Loucy (cell line): ENCODE data around the gene SLC26A6.

Experiments
- H2AFZ ChIP-seq: fragments of 200-600 bp; sonication (generic); 2 replicates; pipeline ENCODE4 v1.6.0; 2016; ENCODE audit warnings: antibody characterized with exemption, mild to moderate bottlenecking, low read length, moderate library complexity
- H3F3A ChIP-seq: fragments of 200-600 bp; 2 replicates; pipeline ENCODE4 v1.6.0; 2016; ENCODE audit warnings: antibody characterized with exemption, low read depth, mild to moderate bottlenecking
- H3K27me3 ChIP-seq: fragments of 200-600 bp; sonication (generic); 2 replicates; pipeline ENCODE4 v1.6.1; 2014; ENCODE audit warnings: low read length, mild to moderate bottlenecking; ENCODE audit not compliant: insufficient read depth, poor library complexity, severe bottlenecking
- H3K36me3 ChIP-seq: fragments of 200-600 bp; sonication (generic); 2 replicates; pipeline ENCODE4 v1.6.1; 2016; ENCODE audit warnings: low read length; ENCODE audit not compliant: insufficient read depth
- H3K4me1 ChIP-seq: fragments of 200-600 bp; sonication (generic); 2 replicates; pipeline ENCODE4 v1.5.1; 2014; ENCODE audit warnings: low read length, mild to moderate bottlenecking; ENCODE audit not compliant: insufficient read depth, poor library complexity, severe bottlenecking
- H3K4me2 ChIP-seq: fragments of 200-600 bp; sonication (generic); 2 replicates; pipeline ENCODE4 v1.6.0; 2014; ENCODE audit warnings: antibody characterized with exemption, low read length, low read depth, mild to moderate bottlenecking; ENCODE audit not compliant: poor library complexity, severe bottlenecking
- H3K4me3 ChIP-seq: fragments of 200-600 bp; sonication (generic); 2 replicates; pipeline ENCODE4 v1.5.1; 2014; ENCODE audit warnings: low read length, mild to moderate bottlenecking, mixed read lengths; ENCODE audit not compliant: poor library complexity, severe bottlenecking
- H3K79me2 ChIP-seq: fragments of 200-600 bp; sonication (generic); 2 replicates; pipeline ENCODE4 v1.6.1; 2014; ENCODE audit warnings: low read length; ENCODE audit not compliant: insufficient read depth
- H3K9ac ChIP-seq: fragments of 200-600 bp; sonication (generic); 2 replicates; pipeline ENCODE4 v1.6.0; 2014; ENCODE audit warnings: mild to moderate bottlenecking, low read depth, low read length, moderate library complexity; ENCODE audit not compliant: poor library complexity, severe bottlenecking
- H3K9me2 ChIP-seq: fragments of 200-600 bp; sonication (generic); replicated peaks from 2 replicates; pipeline ENCODE4 v1.6.1; 2016; ENCODE audit warnings: low read depth, low read length, mixed read lengths
- H3K9me3 ChIP-seq: fragments of 200-600 bp; sonication (generic); 2 replicates; pipeline ENCODE4 v1.6.1; 2014; ENCODE audit warnings: mild to moderate bottlenecking, antibody characterized with exemption, low read length, low read depth; ENCODE audit not compliant: insufficient read depth
- H4K20me1 ChIP-seq: fragments of 200-600 bp; sonication (generic); 2 replicates; pipeline ENCODE4 v1.6.0; 2014; ENCODE audit warnings: antibody characterized with exemption, low read length, mild to moderate bottlenecking; ENCODE audit not compliant: insufficient read depth, poor library complexity, severe bottlenecking
- CTCF ChIP-seq: fragments of 200-600 bp; sonication (generic); conservative IDR thresholded peaks from 2 replicates; pipeline ENCODE4 v1.5.1; 2014; ENCODE audit warnings: mild to moderate bottlenecking, antibody characterized with exemption, low read length
- EZH2phosphoT487 ChIP-seq: fragments of 200-600 bp; IDR thresholded peaks from 2 replicates; pipeline ENCODE4 v1.6.1; 2018; ENCODE audit warnings: antibody characterized with exemption, mild to moderate bottlenecking, moderate library complexity, borderline replicate concordance

The SLC26A6 gene

GRCh38 chr3:48630407-48630806 is 4.9 kb downstream of the SLC26A6 start:
- H3K36me3 ChIP-seq: peaks cover 47% of the 10 kb centered on the region; the same call in 1 of the 2 replicates
- H3K4me2 ChIP-seq: no peak overlapping the region
- no peaks in the 10 kb centered on the region for H3K27me3 ChIP-seq
- peaks cover 18% of the 10 kb centered on the region for H4K20me1 ChIP-seq
- no peak overlapping the region for H3K4me3 ChIP-seq
- no peak overlapping the region for H2AFZ ChIP-seq
- no peaks in the 10 kb centered on the region for H3K9me2 ChIP-seq
- H3K79me2 ChIP-seq: peaks cover 35% of the 10 kb centered on the region
- peaks cover 13% of the 10 kb centered on the region for H3K4me1 ChIP-seq
- H3F3A ChIP-seq: no peaks in the 10 kb centered on the region
- TF ChIP-seq EZH2phosphoT487 (no peak), CTCF (no peak)
- H3K9me3 ChIP-seq: no peaks in the 10 kb centered on the region
- H3K9ac ChIP-seq: no peak overlapping the region

GRCh38 chr3:48629894-48630293 is 5.4 kb downstream of the SLC26A6 start:
- Histone ChIP-seq H4K20me1 (peaks cover 18% of the 10 kb centered on the region), H3K4me2 (no peak overlapping the region), H2AFZ (no peak overlapping the region), H3K9me2 (no peaks in the 10 kb centered on the region), H3K9me3 (no peaks in the 10 kb centered on the region), H3K36me3 (peaks cover 47% of the 10 kb centered on the region; the same call in 1 of the 2 replicates), H3K27me3 (no peaks in the 10 kb centered on the region), H3K4me3 (no peak overlapping the region), H3K9ac (no peak overlapping the region), H3K4me1 (peaks cover 18% of the 10 kb centered on the region), H3K79me2 (peaks cover 31% of the 10 kb centered on the region), H3F3A (no peaks in the 10 kb centered on the region)
- TF ChIP-seq EZH2phosphoT487 (no peak), CTCF (no peak)

DNA sequence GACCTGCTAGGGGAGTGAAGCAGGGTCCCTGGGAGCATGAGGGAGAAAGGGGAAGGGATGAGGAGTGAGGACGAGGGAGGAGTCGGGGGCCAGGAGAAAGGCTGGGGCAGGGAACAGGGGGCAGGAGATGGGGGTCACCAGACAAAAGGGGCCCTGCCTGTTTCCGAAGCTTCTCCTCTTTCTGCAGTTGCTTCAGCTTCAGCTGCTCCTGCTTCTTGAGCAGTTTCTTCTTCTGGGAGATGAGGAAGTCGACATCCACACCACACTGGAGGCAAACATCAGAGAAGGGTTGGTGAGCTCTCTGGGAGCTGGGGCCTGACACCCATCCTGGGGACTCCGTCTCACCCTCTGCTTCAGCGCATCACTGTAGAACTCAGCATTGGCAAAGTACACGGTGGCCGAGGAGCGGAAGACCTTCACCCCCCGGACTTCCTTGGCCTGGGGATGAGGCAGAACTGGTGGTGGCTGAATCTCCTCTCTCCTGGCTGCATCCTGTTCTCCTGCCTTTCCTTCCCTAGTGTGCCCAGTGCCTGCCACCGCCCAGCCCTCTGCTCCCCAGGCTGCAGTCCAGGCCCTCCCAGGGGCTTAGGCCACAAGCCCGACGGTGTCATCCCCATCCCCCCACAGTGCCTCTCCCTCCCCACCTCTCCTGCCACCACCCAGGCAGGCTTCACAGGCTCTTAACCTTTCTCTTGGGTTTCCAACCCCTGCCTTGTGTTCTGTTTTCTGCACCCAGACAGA is 6.8 kb downstream of the SLC26A6 start:
- Histone ChIP-seq H3K9ac (no peak overlapping the region), H3K4me1 (peaks cover 19% of the 10 kb centered on the region), H3K4me2 (no peak overlapping the region), H3F3A (no peaks in the 10 kb centered on the region), H4K20me1 (peaks cover 4% of the 10 kb centered on the region), H3K4me3 (no peak overlapping the region), H3K9me2 (no peaks in the 10 kb centered on the region), H3K79me2 (peaks cover 17% of the 10 kb centered on the region; the same call in 1 of the 2 replicates), H2AFZ (no peak overlapping the region), H3K9me3 (no peaks in the 10 kb centered on the region), H3K36me3 (peaks cover 47% of the 10 kb centered on the region; the same call in 1 of the 2 replicates), H3K27me3 (no peaks in the 10 kb centered on the region)
- TF ChIP-seq EZH2phosphoT487 (no peak), CTCF (no peak)
